ENCODE measurements around the gene CIBAR2. TPM values are rescaled to one million over a fixed set of nuclear protein-coding genes. Genes with fewer than 3 reads are reported as not detected.
A peak's percentile ranks its signal among the peaks of the same experiment; 100 is the strongest.

Gene CIBAR2
- total RNA-seq, 1 experiment from 2014 or later = not detected

GRCh38 chr16:85081765-85082164 is 30.5 kb downstream of the CIBAR2 start:
- DNase-seq = no peak
- H2BK120ac ChIP-seq (ENCODE audit: low read depth, low read length, poor library complexity, severe bottlenecking) = no peak overlapping the region
- H3K27ac ChIP-seq (ENCODE audit: insufficient read length, low read depth, low read length) = no peak overlapping the region
- peaks cover 20% of the 10 kb centered on the region; the same call in 1 of the 2 replicates for H3K27me3 ChIP-seq (ENCODE audit: insufficient read depth, low read length)
- no peak overlapping the region for H3K18ac ChIP-seq (ENCODE audit: insufficient read length, low read depth, low read length)
- H3K23ac ChIP-seq (ENCODE audit: insufficient read length, low read depth, low read length) = no peak overlapping the region
- H3K23me2 ChIP-seq (ENCODE audit: insufficient read length, low read depth, low read length, poor library complexity, severe bottlenecking) = peaks cover 8% of the 10 kb centered on the region
- Mint-ChIP-seq H3K9me3 (no peaks in the 10 kb centered on the region; a peak in 1 of 5 replicates), H3K27ac (no peak overlapping the region), H3K36me3 (ENCODE audit: insufficient read depth in 1 of 3, low read depth in 3 of 3) (peaks cover 0 to 14% (median 10%) of the 10 kb centered on the region in 3 experiments; a peak in 5 of 7 replicates), H3K4me1 (peaks cover 35 to 54% of the 10 kb centered on the region in 2 experiments), H3K4me3 (peak overlapping the region in 1 of 2 experiments; percentile 47; a peak in 1 of 5 replicates), H3K27me3 (ENCODE audit: low read depth) (peaks cover 99% of the 10 kb centered on the region)
- H2BK12ac ChIP-seq (ENCODE audit: insufficient read length, low read depth, low read length) = no peak overlapping the region
- H3K4ac ChIP-seq (ENCODE audit: low read depth, low read length) = no peak overlapping the region
- no peak overlapping the region for H2BK15ac ChIP-seq (ENCODE audit: low read depth, low read length)
- H3K9ac ChIP-seq (ENCODE audit: extremely low read depth, insufficient read length, low read length) = no peak overlapping the region
- H3K9me3 ChIP-seq (ENCODE audit: control insufficient read depth, low read depth, low read length) = no peaks in the 10 kb centered on the region
- no peak overlapping the region for H2BK5ac ChIP-seq (ENCODE audit: insufficient read length, low read length)
- H3K4me1 ChIP-seq (ENCODE audit: insufficient read depth, low read length) = no peaks in the 10 kb centered on the region; the same call in 1 of the 2 replicates
- H4K5ac ChIP-seq (ENCODE audit: insufficient read length, low read depth, low read length) = no peak overlapping the region
- H3K79me2 ChIP-seq (ENCODE audit: insufficient read depth, low read length) = no peaks in the 10 kb centered on the region
- H2BK20ac ChIP-seq (ENCODE audit: low read depth, low read length, poor library complexity, severe bottlenecking) = no peak overlapping the region
- no peak overlapping the region for H3K4me2 ChIP-seq (ENCODE audit: insufficient read depth, insufficient read length, low read length)
- H3K79me1 ChIP-seq (ENCODE audit: insufficient read depth, low read depth, low read length, poor library complexity, severe bottlenecking) = no peaks in the 10 kb centered on the region
- H4K20me1 ChIP-seq (ENCODE audit: control insufficient read depth, insufficient read depth, insufficient read length) = no peaks in the 10 kb centered on the region
- H4K8ac ChIP-seq (replicated peaks; ENCODE audit: insufficient read length, low read depth, low read length) = no peak overlapping the region
- no peak overlapping the region for H2AK5ac ChIP-seq (ENCODE audit: insufficient read length, low read length)
- TF ChIP-seq CTCF (conservative IDR thresholded peaks at IDR 0.05) = no peak
- no peak overlapping the region for H4K91ac ChIP-seq (ENCODE audit: insufficient read length, low read depth, low read length)
- WGBS (ENCODE audit: extremely low coverage, insufficient read length, low lambda C conversion rate) = no CpG with 5 or more reads among the region's 15 CpGs
- no peak overlapping the region for H2AFZ ChIP-seq (ENCODE audit: low read length)
- H3T11ph ChIP-seq (ENCODE audit: low read length) = no peak overlapping the region
- no peak overlapping the region for H3K56ac ChIP-seq (ENCODE audit: insufficient read length, low read depth, low read length)
- no peak overlapping the region for H3K14ac ChIP-seq (ENCODE audit: insufficient read depth, low read length)

Data from H9 (cell line).